Measurements from ENCODE around the gene MRPL52. TPM values are rescaled to one million over a fixed set of nuclear protein-coding genes. Genes with fewer than 3 reads are reported as not detected.
"Not testable (repeated sequence)": the region's sequence is repeated elsewhere in the genome, so short reads cannot be mapped to it uniquely, and the experiment has no call there.

MRPL52 gene
- total RNA-seq, 1 donor from 2014 or later = 16.7 TPM

DNA sequence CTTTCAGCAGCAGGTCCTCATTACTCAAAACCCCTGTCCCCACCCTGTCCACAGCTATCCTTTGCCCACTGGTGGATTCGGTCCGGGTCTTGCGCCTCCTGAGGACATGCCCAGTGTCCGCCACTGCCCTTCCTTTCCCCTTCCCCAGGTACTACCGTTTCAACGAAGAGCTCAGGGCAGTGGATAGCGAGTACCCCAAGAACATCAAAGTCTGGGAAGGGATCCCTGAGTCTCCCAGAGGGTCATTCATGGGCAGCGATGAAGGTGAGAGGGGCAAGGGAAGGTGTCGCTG is 15.4 kb downstream of the MRPL52 start:
- Histone ChIP-seq H3K36me3 (ENCODE audit: control insufficient read depth in 3 of 3, insufficient read depth in 3 of 3, low read length in 3 of 3) (peaks cover 14 to 37% (median 20%) of the 10 kb centered on the region in 3 donors), H3K4me1 (ENCODE audit: control insufficient read depth in 3 of 3, insufficient read depth in 3 of 3, low read length in 3 of 3) (peaks cover 36 to 40% (median 38%) of the 10 kb centered on the region in 3 donors), H3K4me3 (ENCODE audit: low read length in 3 of 3) (no peak overlapping the region), H3K27me3 (ENCODE audit: control insufficient read depth in 3 of 3, insufficient read depth in 3 of 3, low read length in 3 of 3) (no peaks in the 10 kb centered on the region), H3K9me3 (ENCODE audit: control insufficient read depth in 3 of 3, low read length in 3 of 3) (no peaks in the 10 kb centered on the region), H3K27ac (ENCODE audit: low read depth, low read length) (no peak overlapping the region), H3K9ac (ENCODE audit: low read depth in 1 of 3, low read length in 3 of 3) (no peak overlapping the region)

- peak overlapping the region; percentile 25 for H3K27ac ChIP-seq (ENCODE audit: low read depth, low read length)
- H3K4me1 ChIP-seq (ENCODE audit: control insufficient read depth in 3 of 3, insufficient read depth in 3 of 3, low read length in 3 of 3) = peaks cover 45 to 50% (median 46%) of the 10 kb centered on the region in 3 donors
- H3K4me3 ChIP-seq (ENCODE audit: low read length in 3 of 3) = no peak overlapping the region
- H3K27me3 ChIP-seq (ENCODE audit: control insufficient read depth in 3 of 3, insufficient read depth in 3 of 3, low read length in 3 of 3) = no peaks in the 10 kb centered on the region
- peak overlapping the region in 1 of 3 donors; percentile 45 for H3K9ac ChIP-seq (ENCODE audit: low read depth in 1 of 3, low read length in 3 of 3)
- H3K36me3 ChIP-seq (ENCODE audit: control insufficient read depth in 3 of 3, insufficient read depth in 3 of 3, low read length in 3 of 3) = peaks cover 14 to 37% (median 20%) of the 10 kb centered on the region in 3 donors
- H3K9me3 ChIP-seq (ENCODE audit: control insufficient read depth in 3 of 3, low read length in 3 of 3) = no peaks in the 10 kb centered on the region
Observed at GRCh38 chr14:22845821-22846625, 16.3 kb downstream of the MRPL52 start.

DNA sequence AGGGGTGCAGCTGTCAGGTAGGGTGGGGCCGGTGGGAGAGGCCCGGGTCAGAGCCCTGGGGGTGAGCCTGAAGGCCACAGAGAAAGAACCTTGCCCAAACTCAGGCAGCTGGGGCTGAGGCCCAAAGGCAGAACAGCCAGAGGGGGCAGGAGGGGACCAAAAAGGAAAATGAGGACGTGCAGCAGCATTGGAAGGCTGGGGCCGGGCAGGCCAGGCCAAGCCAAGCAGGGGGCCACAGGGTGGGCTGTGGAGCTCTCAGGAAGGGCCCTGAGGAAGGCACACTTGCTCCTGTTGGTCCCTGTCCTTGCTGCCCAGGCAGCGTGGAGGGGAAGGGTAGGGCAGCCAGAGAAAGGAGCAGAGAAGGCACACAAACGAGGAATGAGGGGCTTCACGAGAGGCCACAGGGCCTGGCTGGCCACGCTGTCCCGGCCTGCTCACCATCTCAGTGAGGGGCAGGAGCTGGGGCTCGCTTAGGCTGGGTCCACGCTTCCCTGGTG is 17.2 kb downstream of the MRPL52 start:
- Histone ChIP-seq H3K4me3 (ENCODE audit: low read length in 3 of 3) (no peak overlapping the region), H3K27me3 (ENCODE audit: control insufficient read depth in 3 of 3, insufficient read depth in 3 of 3, low read length in 3 of 3) (no peaks in the 10 kb centered on the region), H3K27ac (ENCODE audit: low read depth, low read length) (peak overlapping the region; percentile 25), H3K9ac (ENCODE audit: low read depth in 1 of 3, low read length in 3 of 3) (peak overlapping the region in 1 of 3 donors; percentile 45), H3K9me3 (ENCODE audit: control insufficient read depth in 3 of 3, low read length in 3 of 3) (no peaks in the 10 kb centered on the region), H3K36me3 (ENCODE audit: control insufficient read depth in 3 of 3, insufficient read depth in 3 of 3, low read length in 3 of 3) (peaks cover 13 to 29% (median 16%) of the 10 kb centered on the region in 3 donors), H3K4me1 (ENCODE audit: control insufficient read depth in 3 of 3, insufficient read depth in 3 of 3, low read length in 3 of 3) (peaks cover 48 to 58% (median 54%) of the 10 kb centered on the region in 3 donors)

GRCh38 chr14:22847661-22848341 is 18.1 kb downstream of the MRPL52 start:
- Histone ChIP-seq H3K27me3 (ENCODE audit: control insufficient read depth in 3 of 3, insufficient read depth in 3 of 3, low read length in 3 of 3) (no peaks in the 10 kb centered on the region), H3K9ac (ENCODE audit: low read depth in 1 of 3, low read length in 3 of 3) (peak overlapping the region in 2 of 3 donors; percentile 45 to 71), H3K27ac (ENCODE audit: low read depth, low read length) (peak overlapping the region; percentile 91), H3K36me3 (ENCODE audit: control insufficient read depth in 3 of 3, insufficient read depth in 3 of 3, low read length in 3 of 3) (peaks cover 5 to 20% (median 9%) of the 10 kb centered on the region in 3 donors), H3K4me1 (ENCODE audit: control insufficient read depth in 3 of 3, insufficient read depth in 3 of 3, low read length in 3 of 3) (peaks cover 50 to 61% (median 56%) of the 10 kb centered on the region in 3 donors), H3K9me3 (ENCODE audit: control insufficient read depth in 3 of 3, low read length in 3 of 3) (no peaks in the 10 kb centered on the region), H3K4me3 (ENCODE audit: low read length in 3 of 3) (peak overlapping the region in 1 of 3 donors; percentile 10)

- Histone ChIP-seq H3K4me1 (ENCODE audit: control insufficient read depth in 3 of 3, insufficient read depth in 3 of 3, low read length in 3 of 3) (peaks cover 56 to 69% (median 61%) of the 10 kb centered on the region in 3 donors), H3K27ac (ENCODE audit: low read depth, low read length) (peak overlapping the region; percentile 91), H3K9me3 (ENCODE audit: control insufficient read depth in 3 of 3, low read length in 3 of 3) (no peaks in the 10 kb centered on the region), H3K36me3 (ENCODE audit: control insufficient read depth in 3 of 3, insufficient read depth in 3 of 3, low read length in 3 of 3) (peaks cover 3 to 13% (median 5%) of the 10 kb centered on the region in 3 donors), H3K4me3 (ENCODE audit: low read length in 3 of 3) (peak overlapping the region; percentile 10 to 45 (median 43)), H3K9ac (ENCODE audit: low read depth in 1 of 3, low read length in 3 of 3) (peak overlapping the region; percentile 45 to 71 (median 51)), H3K27me3 (ENCODE audit: control insufficient read depth in 3 of 3, insufficient read depth in 3 of 3, low read length in 3 of 3) (no peaks in the 10 kb centered on the region)
Observed at GRCh38 chr14:22848351-22849164, 18.9 kb downstream of the MRPL52 start.

DNA sequence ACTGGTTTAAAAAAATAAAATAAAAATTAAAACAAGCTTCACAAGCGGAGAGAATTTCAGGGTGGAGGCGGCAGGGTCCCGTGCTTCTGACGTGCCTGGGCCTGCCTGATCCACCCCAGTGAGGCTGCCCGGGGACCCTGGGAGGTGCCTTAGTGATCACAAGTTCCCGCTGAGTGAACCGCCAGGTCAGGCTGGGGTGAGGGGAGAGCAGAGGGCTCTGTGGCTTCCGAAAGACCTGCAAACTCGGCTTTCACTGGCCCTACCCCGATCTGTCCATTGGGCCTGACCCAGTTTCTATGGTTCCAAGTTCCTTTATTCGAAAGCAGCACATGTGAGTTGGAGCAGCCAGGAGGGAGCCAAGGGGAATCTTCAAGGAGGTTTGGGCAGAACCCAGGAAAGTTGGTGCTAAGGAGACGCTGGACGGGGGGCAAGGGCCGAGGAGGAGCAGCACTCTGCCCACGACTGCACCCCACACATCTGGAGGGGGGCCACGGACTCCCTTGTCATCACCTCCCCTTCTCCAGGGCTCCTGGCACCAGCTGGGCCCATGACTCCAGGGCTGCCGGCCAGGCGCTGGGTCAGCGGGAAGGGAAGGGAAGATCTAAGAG is 19.6 kb downstream of the MRPL52 start:
- H3K4me1 ChIP-seq (ENCODE audit: control insufficient read depth in 3 of 3, insufficient read depth in 3 of 3, low read length in 3 of 3) = peaks cover 56 to 70% (median 61%) of the 10 kb centered on the region in 3 donors
- peak overlapping the region; percentile 51 to 71 (median 52) for H3K9ac ChIP-seq (ENCODE audit: low read depth in 1 of 3, low read length in 3 of 3)
- peak overlapping the region; percentile 37 to 54 (median 43) for H3K4me3 ChIP-seq (ENCODE audit: low read length in 3 of 3)

DNA sequence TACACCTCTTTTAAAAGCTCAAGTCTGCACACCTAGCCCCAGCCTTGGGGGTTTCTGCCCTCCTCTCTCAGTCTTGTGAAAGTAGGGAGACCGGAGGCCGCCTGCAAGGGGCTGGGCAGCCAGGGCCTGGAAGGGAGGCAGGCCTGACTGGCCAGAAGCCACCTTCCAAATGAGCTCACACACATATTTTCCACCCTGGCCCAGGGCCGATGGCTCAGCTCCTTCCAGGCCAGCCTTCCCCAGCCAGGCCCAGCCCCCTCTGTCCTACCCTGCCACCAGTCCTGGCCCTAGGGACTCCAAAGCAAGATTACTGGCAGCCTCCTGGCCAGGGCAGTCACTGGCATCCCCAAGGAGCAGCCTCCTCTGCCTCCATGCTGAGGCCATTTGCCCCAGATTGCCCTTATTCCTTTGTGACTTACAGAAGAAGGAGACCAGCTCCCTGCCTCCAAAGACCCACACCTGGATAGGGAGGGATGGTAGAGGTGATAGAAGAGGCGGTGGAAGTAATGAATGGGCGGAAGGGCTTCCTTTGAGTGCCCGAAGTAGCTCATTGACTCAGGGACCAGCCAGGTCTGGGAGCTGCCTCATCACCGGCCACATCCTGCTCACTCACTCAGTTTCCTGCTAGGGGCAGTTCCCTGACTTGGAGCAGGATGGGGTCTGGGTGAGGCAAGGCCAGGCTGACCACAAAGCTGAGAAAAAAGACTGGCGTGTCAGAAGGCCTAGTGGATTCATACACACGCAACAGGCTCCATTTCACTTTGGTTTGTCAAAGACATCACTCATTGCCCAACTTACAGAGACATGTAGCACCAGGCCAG is 21.5 kb downstream of the MRPL52 start:
- Histone ChIP-seq H3K27me3 (ENCODE audit: control insufficient read depth in 3 of 3, insufficient read depth in 3 of 3, low read length in 3 of 3) (no peaks in the 10 kb centered on the region), H3K4me1 (ENCODE audit: control insufficient read depth in 3 of 3, insufficient read depth in 3 of 3, low read length in 3 of 3) (peaks cover 53 to 64% (median 56%) of the 10 kb centered on the region in 3 donors), H3K9ac (ENCODE audit: low read depth in 1 of 3, low read length in 3 of 3) (peak overlapping the region; percentile 66 to 79 (median 67)), H3K36me3 (ENCODE audit: control insufficient read depth in 3 of 3, insufficient read depth in 3 of 3, low read length in 3 of 3) (no peaks in the 10 kb centered on the region), H3K9me3 (ENCODE audit: control insufficient read depth in 3 of 3, low read length in 3 of 3) (no peaks in the 10 kb centered on the region), H3K27ac (ENCODE audit: low read depth, low read length) (peak overlapping the region; percentile 91), H3K4me3 (ENCODE audit: low read length in 3 of 3) (peak overlapping the region; percentile 14 to 45 (median 40))

More for the DNA sequence above, 19.6 kb downstream of the MRPL52 start:
- Histone ChIP-seq H3K36me3 (ENCODE audit: control insufficient read depth in 3 of 3, insufficient read depth in 3 of 3, low read length in 3 of 3) (peaks cover 2 to 10% (median 4%) of the 10 kb centered on the region in 3 donors), H3K27me3 (ENCODE audit: control insufficient read depth in 3 of 3, insufficient read depth in 3 of 3, low read length in 3 of 3) (no peaks in the 10 kb centered on the region), H3K27ac (ENCODE audit: low read depth, low read length) (peak overlapping the region; percentile 91), H3K9me3 (ENCODE audit: control insufficient read depth in 3 of 3, low read length in 3 of 3) (no peaks in the 10 kb centered on the region)

GRCh38 chr14:22852178-22852577 is 22.5 kb downstream of the MRPL52 start:
- Histone ChIP-seq H3K27ac (ENCODE audit: low read depth, low read length) (peak overlapping the region; percentile 91), H3K4me1 (ENCODE audit: control insufficient read depth in 3 of 3, insufficient read depth in 3 of 3, low read length in 3 of 3) (peaks cover 47 to 55% (median 50%) of the 10 kb centered on the region in 3 donors)
- not testable (repeated sequence) for H3K9me3 ChIP-seq (ENCODE audit: control insufficient read depth in 3 of 3, low read length in 3 of 3); H3K27me3 ChIP-seq (ENCODE audit: control insufficient read depth in 3 of 3, insufficient read depth in 3 of 3, low read length in 3 of 3); H3K4me3 ChIP-seq (ENCODE audit: low read length in 3 of 3); H3K36me3 ChIP-seq (ENCODE audit: control insufficient read depth in 3 of 3, insufficient read depth in 3 of 3, low read length in 3 of 3); H3K9ac ChIP-seq (ENCODE audit: low read depth in 1 of 3, low read length in 3 of 3)

DNA sequence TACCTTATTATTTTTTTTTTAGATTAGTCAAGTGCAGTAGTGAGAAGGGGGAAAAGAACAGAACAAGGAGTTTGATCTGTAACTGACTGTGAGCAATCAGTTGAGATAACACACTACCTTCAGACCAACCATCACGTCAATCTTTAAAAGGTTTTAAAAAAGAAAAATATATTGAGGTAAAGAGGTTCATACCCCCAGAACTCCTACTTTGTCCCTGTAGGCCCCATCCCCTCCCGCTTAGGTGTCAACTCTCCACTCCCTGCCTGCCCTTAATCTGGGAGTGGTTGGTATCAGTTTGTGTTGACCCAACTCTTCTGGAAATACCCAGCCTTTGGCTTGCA is 22.9 kb downstream of the MRPL52 start:
- no peaks in the 10 kb centered on the region for H3K36me3 ChIP-seq (ENCODE audit: control insufficient read depth in 3 of 3, insufficient read depth in 3 of 3, low read length in 3 of 3)
- H3K27me3 ChIP-seq (ENCODE audit: control insufficient read depth in 3 of 3, insufficient read depth in 3 of 3, low read length in 3 of 3) = no peaks in the 10 kb centered on the region
- no peaks in the 10 kb centered on the region for H3K9me3 ChIP-seq (ENCODE audit: control insufficient read depth in 3 of 3, low read length in 3 of 3)
- peak overlapping the region in 1 of 3 donors; percentile 71 for H3K9ac ChIP-seq (ENCODE audit: low read depth in 1 of 3, low read length in 3 of 3)
- H3K27ac ChIP-seq (ENCODE audit: low read depth, low read length) = no peak overlapping the region
- no peak overlapping the region for H3K4me3 ChIP-seq (ENCODE audit: low read length in 3 of 3)
- peaks cover 47 to 54% (median 49%) of the 10 kb centered on the region in 3 donors for H3K4me1 ChIP-seq (ENCODE audit: control insufficient read depth in 3 of 3, insufficient read depth in 3 of 3, low read length in 3 of 3)
